Ascending aorta (tissue), 2 donors: ENCODE measurements around the gene LRRC61. TPM values are rescaled to one million over a fixed set of nuclear protein-coding genes. Genes with fewer than 3 reads are reported as not detected.
A peak's percentile ranks its signal among the peaks of the same experiment; 100 is the strongest.

Experiments used
- DNase-seq, 2 donors: peaks; one replicate each; pipeline ENCODE4 v3.0.0-alpha.2; 2019; ENCODE audit warnings: low spot score in 2 of 2
- H3K27ac ChIP-seq, 2 donors: fragments of 200-600 bp; sonication (generic); one replicate each; pipeline ENCODE4 v1.5.1; 2016 to 2017; ENCODE audit warnings: mild to moderate bottlenecking in 1 of 2
- H3K27me3 ChIP-seq: fragments of 200-600 bp; sonication (generic); one replicate; pipeline ENCODE4 v1.5.1; 2017
- H3K36me3 ChIP-seq, 2 donors: fragments of 200-600 bp; sonication (generic); one replicate each; pipeline ENCODE4 v1.5.1; 2016
- H3K4me1 ChIP-seq, 2 donors: fragments of 200-600 bp; sonication (generic); one replicate each; pipeline ENCODE4 v1.5.1; 2016 to 2017; ENCODE audit warnings: mild to moderate bottlenecking in 1 of 2
- H3K4me3 ChIP-seq, 2 donors: fragments of 200-600 bp; sonication (generic); one replicate each; pipeline ENCODE4 v1.5.1; 2016 to 2017; ENCODE audit warnings: mild to moderate bottlenecking in 1 of 2
- H3K9me3 ChIP-seq, 2 donors: fragments of 200-600 bp; sonication (generic); one replicate each; pipeline ENCODE4 v1.5.1; 2016
- CTCF ChIP-seq, 3 experiments: fragments of 200-600 bp in 2 of 3; fragments of 450-650 bp in 1 of 3; sonication (generic) in 2 of 3; IDR thresholded peaks; one replicate each; pipeline ENCODE4 v1.5.1; 2016 to 2019; ENCODE audit warnings: antibody characterized with exemption in 3 of 3, mild to moderate bottlenecking in 1 of 3, moderate library complexity in 1 of 3
- intact Hi-C: fragments of 100-400 bp; cut with DNase I; formaldehyde crosslinking; loops from one replicate; pipeline ENCODE4 v1.15.1; 2023
- total RNA-seq: library from RNA; depleted of rRNA; stranded (reverse); fragments of >200 nt; gene quantifications from one replicate; pipeline ENCODE4 v1.1.0, GENCODE V29; 2016

The LRRC61 gene
- total RNA-seq, 1 donor from 2014 or later: 14.7 TPM

- intact Hi-C loops: loop anchor here (5.0 to 10.0 kb wide), 4 partner anchors 505 to 1112 kb away; partner anchors contain the start of genes ATP6V0E2, ZNF783 and ZNF862
- Histone ChIP-seq H3K27me3 (no peaks in the 10 kb centered on the region), H3K36me3 (peaks cover 14 to 26% of the 10 kb centered on the region in 2 donors), H3K27ac (no peak overlapping the region), H3K4me3 (no peak overlapping the region), H3K4me1 (peaks cover 0 to 6% of the 10 kb centered on the region in 2 donors), H3K9me3 (no peaks in the 10 kb centered on the region)
- no peak for TF ChIP-seq CTCF (IDR thresholded peaks at IDR 0.05)
- no peak for DNase-seq
These were observed 54.0 kb downstream of the LRRC61 start for GRCh38 chr7:150377196-150377595.

- DNase-seq: no peak
These were observed 54.5 kb downstream of the LRRC61 start for GRCh38 chr7:150377635-150378034.

GRCh38 chr7:150378115-150378852 is 55.1 kb downstream of the LRRC61 start:
- Histone ChIP-seq H3K9me3 (no peaks in the 10 kb centered on the region), H3K27me3 (no peaks in the 10 kb centered on the region), H3K4me3 (peak overlapping the region; percentile 61 to 93), H3K36me3 (peaks cover 3 to 15% of the 10 kb centered on the region in 2 donors), H3K27ac (peak overlapping the region; percentile 63 to 79), H3K4me1 (peaks cover 0 to 6% of the 10 kb centered on the region in 2 donors)
- no peak for TF ChIP-seq CTCF (IDR thresholded peaks at IDR 0.05)
- intact Hi-C loops: loop anchor here (5.0 to 10.0 kb wide), 4 partner anchors 506 to 1113 kb away; partner anchors contain the start of genes ATP6V0E2, ZNF783 and ZNF862
- no peak for DNase-seq

More at GRCh38 chr7:150377635-150378034, 54.5 kb downstream of the LRRC61 start:
- no peaks in the 10 kb centered on the region for H3K9me3 ChIP-seq
- peaks cover 9 to 21% of the 10 kb centered on the region in 2 donors for H3K36me3 ChIP-seq
- no peak overlapping the region for H3K27ac ChIP-seq
- no peaks in the 10 kb centered on the region for H3K27me3 ChIP-seq
- H3K4me1 ChIP-seq: peaks cover 0 to 6% of the 10 kb centered on the region in 2 donors
- TF ChIP-seq CTCF (IDR thresholded peaks at IDR 0.05): no peak
- intact Hi-C loops: loop anchor here (5.0 to 10.0 kb wide), 4 partner anchors 505 to 1113 kb away; partner anchors contain the start of genes ATP6V0E2, ZNF783 and ZNF862
- H3K4me3 ChIP-seq: no peak overlapping the region

GRCh38 chr7:150378853-150379440 is 55.8 kb downstream of the LRRC61 start, which contains the start of gene ZNF775:
Gene ZNF775 (plus strand): TSS chr7:150379330. CDS start chr7:150388471, 9,141 bp downstream.
- Histone ChIP-seq H3K4me3 (peak within 1 kb of the TSS; percentile 61 to 93), H3K27ac (peak within 1 kb of the TSS; percentile 79 to 85), H3K36me3 (peaks cover 0 to 8% of the 10 kb centered on the region in 2 donors), H3K4me1 (peaks cover 0 to 6% of the 10 kb centered on the region in 2 donors), H3K27me3 (no peaks in the 10 kb centered on the region), H3K9me3 (no peaks in the 10 kb centered on the region)
- TF ChIP-seq CTCF (IDR thresholded peaks at IDR 0.05): no peak
- intact Hi-C loops: loop anchor here (1.0 to 10.0 kb wide), 6 partner anchors 10 to 1114 kb away; partner anchors contain the start of genes ATP6V0E2, ZNF783 and ZNF862
- DNase-seq: peak; percentile 88 to 98

- peaks cover 0 to 6% of the 10 kb centered on the region in 2 donors for H3K4me1 ChIP-seq
These were observed 56.6 kb downstream of the LRRC61 start for GRCh38 chr7:150379441-150380379.

More at GRCh38 chr7:150379441-150380379, 56.6 kb downstream of the LRRC61 start:
- TF ChIP-seq CTCF (IDR thresholded peaks at IDR 0.05): no peak
- peaks cover 0 to under 1% of the 10 kb centered on the region in 2 donors for H3K36me3 ChIP-seq
- no peaks in the 10 kb centered on the region for H3K27me3 ChIP-seq
- intact Hi-C loops: loop anchor here (1.0 to 10.0 kb wide), 6 partner anchors 10 to 1115 kb away; partner anchors contain the start of genes ATP6V0E2, ZNF783 and ZNF862
- no peaks in the 10 kb centered on the region for H3K9me3 ChIP-seq
- peak in 1 of 2 donors; percentile 66 for DNase-seq
- H3K27ac ChIP-seq: peak overlapping the region; percentile 79 to 85
- peak overlapping the region; percentile 61 to 93 for H3K4me3 ChIP-seq
